Subcutaneous adipose tissue (tissue), 4 donors: ENCODE results near the gene GCLC. TPM values are rescaled to one million over a fixed set of nuclear protein-coding genes. Genes with fewer than 3 reads are reported as not detected.

ENCODE experiments used
- CTCF ChIP-seq: fragments of 450-650 bp; IDR thresholded peaks from one replicate; pipeline ENCODE4 v1.5.1; 2016; ENCODE audit warnings: low read depth, mild to moderate bottlenecking, control low read depth, antibody characterized with exemption, moderate library complexity
- total RNA-seq, 4 donors: library from RNA; depleted of rRNA; stranded (reverse); fragments of >200 nt; gene quantifications; one replicate each; pipeline ENCODE4 v1.1.0, GENCODE V29; 2016

Gene GCLC
- total RNA-seq, 4 donors from 2014 or later = 46.9 to 114 (median 56.8) TPM

GRCh38 chr6:53547811-53548496, 3.1 kb upstream of the GCLC start:
- TF ChIP-seq CTCF = no peak

- no peak for TF ChIP-seq CTCF
These were observed 2.4 kb upstream of the GCLC start for GRCh38 chr6:53547166-53547810.

GRCh38 chr6:53546281-53546680, 1.4 kb upstream of the GCLC start:
- TF ChIP-seq CTCF = no peak

- no peak for TF ChIP-seq CTCF
These were observed 758 bp downstream of the GCLC start for GRCh38 chr6:53544217-53544469.

GRCh38 chr6:53543359-53544216, 1.3 kb downstream of the GCLC start:
- TF ChIP-seq CTCF = no peak

- TF ChIP-seq CTCF = no peak
These were observed 3.0 kb downstream of the GCLC start for GRCh38 chr6:53541900-53542299.

GRCh38 chr6:53540129-53540692, 4.7 kb downstream of the GCLC start:
- TF ChIP-seq CTCF = no peak
